Left lobe of liver (tissue), 1 donor: ENCODE results near the gene TMEM150B. TPM values are rescaled to one million over a fixed set of nuclear protein-coding genes. Genes with fewer than 3 reads are reported as not detected.

Experiments
- total RNA-seq: library from RNA; stranded (reverse); gene quantifications from one replicate; pipeline ENCODE4 v1.2.1, GENCODE V29; 2021
- donor health status: DM: no; HTN: yes; CAD: no.

Gene TMEM150B
- total RNA-seq, 1 donor from 2014 or later, result 1.2 TPM

Other genes starting within 250 kb of the TMEM150B start
- 0.53 TPM for gene EPS8L1, start 249.5 kb downstream of the TMEM150B start, total RNA-seq
- 46.5 TPM for gene PPP1R12C, start 207.7 kb downstream of the TMEM150B start, total RNA-seq
- 0.18 TPM for gene TNNT1, start 176.1 kb downstream of the TMEM150B start, total RNA-seq
- not detected for gene TNNI3, start 167.6 kb downstream of the TMEM150B start, total RNA-seq
- gene DNAAF3, start 158.7 kb downstream of the TMEM150B start, total RNA-seq, result 0.63 TPM
- gene SYT5, start 145.1 kb downstream of the TMEM150B start, total RNA-seq, result 0.20 TPM
- 6.3 TPM for gene PTPRH, start 115.8 kb downstream of the TMEM150B start, total RNA-seq
- 15.5 TPM for gene TMEM86B, start 96.6 kb downstream of the TMEM150B start, total RNA-seq
- 30.3 TPM for gene PPP6R1, start 66.3 kb downstream of the TMEM150B start, total RNA-seq
- 15.7 TPM for gene HSPBP1, start 45.2 kb downstream of the TMEM150B start, total RNA-seq
- 0.55 TPM for gene BRSK1, start 41.3 kb downstream of the TMEM150B start, total RNA-seq
- gene KMT5C, start 14.5 kb upstream of the TMEM150B start, total RNA-seq, result 4.5 TPM
- gene COX6B2, start 29.4 kb upstream of the TMEM150B start, total RNA-seq, result not detected
- gene GARIN5B, start 37.9 kb upstream of the TMEM150B start, total RNA-seq, result not detected
- gene IL11, start 45.1 kb upstream of the TMEM150B start, total RNA-seq, result not detected
- gene TMEM190, start 51.5 kb upstream of the TMEM150B start, total RNA-seq, result not detected
- 26.6 TPM for gene TMEM238, start 59.0 kb upstream of the TMEM150B start, total RNA-seq
- 515 TPM for gene RPL28, start 60.6 kb upstream of the TMEM150B start, total RNA-seq
- 5.6 TPM for gene UBE2S, start 82.4 kb upstream of the TMEM150B start, total RNA-seq
- not detected for gene SHISA7, start 118.0 kb upstream of the TMEM150B start, total RNA-seq
- 105 TPM for gene ISOC2, start 136.3 kb upstream of the TMEM150B start, total RNA-seq
- not detected for gene C19orf85, start 139.4 kb upstream of the TMEM150B start, total RNA-seq
- 5.3 TPM for gene ZNF628, start 151.3 kb upstream of the TMEM150B start, total RNA-seq
- 4.6 TPM for gene NAT14, start 159.8 kb upstream of the TMEM150B start, total RNA-seq
- gene SSC5D, start 163.1 kb upstream of the TMEM150B start, total RNA-seq, result 0.81 TPM
- not detected for gene SBK2, start 211.8 kb upstream of the TMEM150B start, total RNA-seq
- gene SBK3, start 220.2 kb upstream of the TMEM150B start, total RNA-seq, result not detected